ENCODE results near the gene ERN1.

The ERN1 gene

DNA sequence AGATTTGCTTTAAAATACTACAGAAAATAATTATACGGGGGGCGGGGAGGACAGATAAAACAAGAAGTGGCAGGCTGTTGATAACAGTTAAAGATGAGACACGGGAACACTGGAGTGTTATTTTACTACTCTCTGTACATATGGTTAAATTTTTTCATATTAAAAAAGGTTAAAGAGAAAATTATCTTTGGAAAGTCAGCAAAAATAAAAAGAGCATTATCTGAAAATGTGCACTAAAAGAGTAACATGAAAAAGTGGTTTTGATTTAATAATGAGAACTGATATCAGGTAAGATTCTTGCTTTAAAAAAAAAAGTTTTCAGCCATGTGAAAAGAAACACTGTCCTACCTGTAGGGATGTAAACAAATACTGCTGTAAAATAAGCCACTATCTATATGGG, 46.9 kb downstream of the ERN1 start:
- DNase-seq, result no peak

DNA sequence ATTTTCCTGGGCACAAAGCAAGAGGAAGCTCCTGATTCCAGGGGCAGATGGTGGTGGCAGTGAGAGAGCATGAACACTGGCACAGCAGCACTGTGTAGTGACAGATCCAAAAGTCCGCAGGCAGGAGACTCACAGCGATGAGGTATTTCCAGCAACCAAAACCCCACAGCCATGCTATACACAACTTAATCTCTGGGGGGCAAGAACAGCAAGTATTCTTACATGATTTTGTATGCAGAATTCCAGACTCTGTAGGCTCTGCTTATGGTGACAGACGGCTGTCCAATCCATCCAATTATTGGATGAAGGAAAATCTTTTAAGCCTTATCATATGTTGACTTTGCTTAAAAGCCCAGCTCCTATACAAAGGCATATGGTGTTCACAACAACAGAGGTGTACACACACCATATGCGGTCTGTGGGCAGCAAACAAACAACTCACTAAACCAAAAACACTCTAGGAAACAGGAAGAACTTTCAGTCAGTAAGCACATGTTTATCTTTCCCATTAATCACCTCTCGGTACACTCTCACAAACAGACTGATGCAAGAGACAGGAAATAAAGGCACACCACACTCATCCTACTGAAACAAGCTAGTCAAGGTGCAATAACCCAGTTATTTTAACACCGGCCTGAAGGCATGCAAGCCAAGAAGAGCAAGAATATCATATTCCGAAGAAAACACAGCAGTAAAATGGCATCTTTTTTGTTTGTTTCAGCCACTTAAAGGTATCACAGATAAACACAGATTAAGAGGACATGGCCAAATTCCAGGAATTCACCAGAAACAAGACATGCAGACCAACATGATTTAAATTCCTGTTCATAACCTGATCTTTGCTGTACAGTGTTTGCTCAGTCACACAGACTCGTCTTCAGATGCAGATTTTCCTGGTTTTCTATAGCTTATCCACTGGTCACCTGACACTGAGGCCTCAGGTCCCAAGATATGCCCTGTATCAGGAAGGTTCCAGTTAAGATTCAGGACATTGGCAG, 47.8 kb downstream of the ERN1 start:
- peak; percentile 70 for DNase-seq

DNA sequence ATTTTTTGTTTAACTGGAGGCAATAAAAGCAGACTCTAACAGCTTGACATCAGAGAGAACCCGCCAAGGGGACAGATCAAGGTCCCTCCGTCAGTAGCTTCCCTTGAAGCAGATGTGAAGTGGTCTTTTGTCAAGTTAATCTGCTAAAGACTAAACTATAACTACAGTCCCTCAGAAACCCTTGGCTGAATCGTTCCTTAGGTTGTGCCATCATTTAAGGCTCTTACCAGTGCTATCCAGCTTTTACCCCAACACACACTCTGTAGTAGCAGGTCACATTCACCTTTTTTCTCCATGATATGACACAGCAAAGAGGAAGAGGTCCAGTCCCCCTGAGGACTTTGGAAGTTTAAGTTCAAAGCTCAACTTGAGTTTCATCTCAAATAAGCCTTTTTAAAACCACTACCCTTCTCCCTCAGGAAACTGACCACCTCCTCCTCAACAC, 49.7 kb downstream of the ERN1 start:
- no peak for DNase-seq

DNA sequence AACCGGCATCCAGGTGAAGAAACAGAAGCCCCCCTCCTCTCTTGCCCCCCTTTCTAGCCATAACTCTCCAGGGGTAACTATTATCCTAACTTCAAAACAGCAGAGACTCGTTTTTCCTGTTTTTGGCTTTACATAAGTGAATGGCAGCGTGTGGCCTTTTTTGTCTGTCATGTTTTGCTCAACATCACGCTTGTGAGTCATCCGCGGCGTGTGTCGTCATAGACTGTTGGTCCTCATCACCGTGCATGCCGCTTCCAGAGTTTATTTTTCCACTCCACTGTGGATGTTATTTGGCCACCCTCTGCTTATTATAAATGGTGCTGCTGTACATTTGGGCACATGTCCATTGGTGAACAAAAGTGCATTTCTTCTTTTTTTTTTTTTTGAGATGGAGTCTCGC, 52.6 kb downstream of the ERN1 start:
- DNase-seq, result no peak

DNA sequence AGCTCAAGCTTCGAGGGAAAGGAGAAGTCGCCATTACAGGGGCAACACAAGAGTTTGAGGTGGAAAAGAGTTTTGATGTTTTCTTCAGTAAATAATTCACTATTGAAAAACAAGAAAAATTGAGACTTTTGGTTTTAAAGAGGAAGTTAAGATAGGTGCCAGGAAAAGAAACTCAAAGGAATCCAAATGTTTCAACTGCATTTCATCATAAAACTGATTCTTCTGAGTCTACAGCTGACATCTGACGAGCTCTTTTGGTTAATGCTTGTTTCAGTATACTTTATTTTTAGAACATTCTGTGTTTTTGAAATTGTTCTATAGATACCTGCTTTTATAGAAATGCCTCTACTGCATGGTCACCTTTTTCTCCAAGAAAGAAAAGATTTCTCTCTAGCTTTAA, 54.0 kb downstream of the ERN1 start:
- no peak for DNase-seq

DNA sequence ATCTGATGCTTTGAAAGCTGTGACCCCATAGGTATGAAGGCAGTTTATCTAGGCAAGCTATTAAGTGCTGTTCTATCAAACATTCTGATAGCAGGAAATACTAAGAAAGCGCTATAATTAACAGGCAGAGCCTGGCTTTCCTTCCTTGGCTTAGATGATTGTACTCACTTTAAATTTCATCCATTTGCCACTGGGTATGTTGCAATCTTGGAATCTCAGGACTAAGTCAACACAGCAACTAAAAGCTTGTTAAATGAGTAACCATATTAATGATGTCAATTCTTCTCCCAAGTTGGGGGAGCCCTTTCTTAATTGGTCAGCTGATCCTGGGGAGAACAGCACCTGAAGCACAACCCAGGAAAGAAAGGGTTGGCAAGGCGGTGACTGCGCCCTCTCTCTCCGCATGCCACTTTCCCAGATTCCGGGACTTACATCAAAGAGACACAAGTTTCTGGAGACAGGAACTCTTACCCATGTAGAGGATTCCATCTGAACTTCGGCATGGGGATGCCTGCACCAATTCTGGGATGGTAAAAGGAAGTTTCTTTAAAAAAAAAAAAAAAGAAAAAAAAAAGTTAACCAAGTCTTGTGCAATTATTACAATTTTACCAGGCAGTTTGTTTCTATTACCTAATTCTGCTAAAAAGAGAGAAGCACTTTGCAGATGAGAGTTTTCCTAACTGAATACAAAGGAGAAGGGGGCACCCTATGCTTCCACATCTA, 55.1 kb downstream of the ERN1 start:
- DNase-seq, result no peak

DNA sequence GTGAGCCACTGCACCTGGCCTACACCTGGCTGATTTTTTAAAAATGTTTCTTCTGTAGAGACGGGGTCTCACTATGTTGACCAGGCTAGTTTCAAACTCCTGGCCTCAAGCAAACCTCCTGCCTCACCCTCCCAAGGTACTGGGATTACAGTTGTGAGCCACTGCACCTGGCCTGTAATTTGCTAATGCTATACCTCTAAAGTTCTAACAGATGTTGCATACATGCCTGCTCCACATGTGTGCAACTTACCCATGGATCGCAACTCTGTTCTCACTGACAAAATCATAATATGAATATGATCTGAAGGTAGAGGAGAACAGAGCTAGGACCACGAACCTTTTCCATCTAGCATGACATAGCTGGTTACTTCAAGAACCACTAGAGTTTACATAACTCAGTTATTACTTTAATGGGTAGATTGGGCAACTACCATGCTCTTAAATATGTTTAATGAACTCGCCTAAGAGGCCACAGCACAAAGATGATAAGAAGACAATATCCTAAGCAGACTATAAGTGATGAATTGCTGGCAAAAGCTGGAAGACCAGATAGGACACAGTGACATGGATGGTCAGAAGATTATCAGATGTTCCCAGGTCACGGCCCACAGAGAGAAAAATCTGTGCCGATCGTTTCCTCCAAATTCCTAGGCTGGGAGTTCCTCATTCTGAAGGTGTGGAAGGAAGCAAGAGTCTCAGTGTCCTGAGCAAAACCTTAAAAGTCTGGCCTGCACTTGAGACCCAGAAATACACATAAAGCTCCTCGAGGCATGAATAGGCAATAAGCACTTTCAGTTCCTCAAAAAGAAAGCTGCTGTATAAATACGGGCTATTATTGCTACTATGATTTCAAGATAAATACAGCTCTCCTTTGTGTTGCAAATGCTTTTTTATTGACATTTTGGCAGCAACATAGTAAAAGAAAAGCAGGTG, 55.9 kb downstream of the ERN1 start:
- DNase-seq, result no peak

DNA sequence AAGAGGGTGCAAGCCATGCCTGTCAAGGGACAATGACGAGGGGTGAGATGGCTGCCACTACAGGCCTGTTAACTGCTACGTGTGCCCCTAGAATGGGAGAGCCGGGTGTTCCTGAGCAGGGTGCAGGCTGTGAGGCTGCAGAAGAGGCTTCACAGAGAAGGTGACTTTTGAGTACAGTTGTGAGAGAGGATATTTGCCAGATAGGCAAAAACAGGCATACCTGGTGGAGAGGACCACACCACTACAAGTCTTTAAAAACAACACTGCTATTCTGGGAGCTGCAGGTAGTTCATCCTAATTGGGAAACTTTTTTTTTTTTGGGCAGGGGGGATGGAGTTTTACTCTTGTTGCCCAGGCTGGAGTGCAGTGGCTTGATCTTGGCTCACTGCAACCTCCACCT, 58.8 kb downstream of the ERN1 start:
- no peak for DNase-seq

DNA sequence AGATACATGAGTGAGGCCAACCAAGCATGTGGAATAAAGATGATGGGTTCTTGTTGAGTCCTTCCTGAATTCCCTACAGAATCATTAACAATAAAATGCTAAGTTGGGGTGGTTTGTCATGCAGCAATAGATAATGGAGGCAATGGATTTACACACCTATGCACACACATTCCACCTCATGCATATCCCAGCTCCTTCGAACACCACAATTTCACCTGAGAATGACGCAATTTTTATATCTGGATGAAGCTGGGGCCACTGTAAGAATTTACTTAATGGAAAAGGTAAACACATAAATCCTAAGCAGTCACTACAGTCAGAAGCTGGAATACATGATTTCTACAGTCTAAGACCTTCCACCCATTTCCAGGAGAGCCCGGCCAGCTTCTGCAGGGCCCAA, 59.7 kb downstream of the ERN1 start:
- no peak for DNase-seq

DNA sequence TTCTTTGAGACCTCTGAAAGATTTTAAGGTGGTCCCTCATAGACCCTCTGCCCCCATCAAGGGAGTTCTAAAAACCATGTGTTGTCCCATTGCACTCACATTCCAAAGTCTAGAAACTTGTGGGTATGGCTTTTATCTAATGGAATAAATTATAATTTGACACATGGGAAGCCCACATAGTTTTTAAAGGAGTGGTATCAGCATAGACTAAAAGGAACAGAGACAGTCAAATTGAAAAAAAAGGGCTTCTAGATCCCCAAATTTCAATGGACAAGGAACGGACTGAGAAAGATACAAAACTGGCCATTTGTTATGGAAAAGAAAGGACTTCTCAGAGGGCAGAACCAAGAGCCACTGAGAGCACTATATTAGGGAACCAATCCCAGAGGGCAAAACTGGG, 60.8 kb downstream of the ERN1 start:
- DNase-seq, result no peak

DNA sequence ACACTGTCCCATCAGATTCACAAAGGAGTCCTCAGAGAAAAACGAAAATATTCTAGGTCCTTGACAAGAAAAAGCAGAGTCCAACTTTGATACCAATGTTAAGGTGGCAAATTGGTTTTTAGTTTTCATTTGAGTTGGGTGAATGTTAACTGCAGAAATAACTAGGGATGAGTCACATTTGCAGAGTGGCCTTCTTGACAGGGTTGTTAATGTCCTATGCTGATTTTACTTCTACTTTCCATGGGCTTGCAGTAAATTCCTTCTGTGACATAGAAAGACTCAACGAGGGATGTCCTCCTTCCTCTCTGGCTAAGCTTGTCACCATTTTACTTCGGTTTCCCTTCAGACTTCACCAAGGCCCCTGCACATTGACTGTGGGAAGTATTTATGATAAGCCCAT, 62.3 kb downstream of the ERN1 start:
- no peak for DNase-seq

DNA sequence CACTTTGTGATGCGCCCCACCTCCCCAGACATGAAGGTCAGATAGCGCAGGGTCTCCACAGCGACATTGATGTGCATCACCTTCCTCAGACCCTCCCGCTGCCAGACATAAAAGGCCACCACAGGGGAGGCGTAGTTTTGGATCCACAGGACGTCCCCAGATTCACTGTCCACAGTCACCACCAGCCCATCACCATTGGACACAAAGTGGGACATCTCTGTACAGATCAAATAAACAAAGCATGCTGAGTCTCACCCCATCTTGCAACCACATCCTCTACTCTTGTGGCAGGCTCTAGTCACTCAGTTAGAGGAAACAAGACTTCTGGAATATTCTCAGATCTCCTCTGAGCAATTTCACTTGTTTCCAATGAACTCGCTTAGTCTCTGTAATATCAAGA, 63.2 kb downstream of the ERN1 start:
- no peak for DNase-seq

DNA sequence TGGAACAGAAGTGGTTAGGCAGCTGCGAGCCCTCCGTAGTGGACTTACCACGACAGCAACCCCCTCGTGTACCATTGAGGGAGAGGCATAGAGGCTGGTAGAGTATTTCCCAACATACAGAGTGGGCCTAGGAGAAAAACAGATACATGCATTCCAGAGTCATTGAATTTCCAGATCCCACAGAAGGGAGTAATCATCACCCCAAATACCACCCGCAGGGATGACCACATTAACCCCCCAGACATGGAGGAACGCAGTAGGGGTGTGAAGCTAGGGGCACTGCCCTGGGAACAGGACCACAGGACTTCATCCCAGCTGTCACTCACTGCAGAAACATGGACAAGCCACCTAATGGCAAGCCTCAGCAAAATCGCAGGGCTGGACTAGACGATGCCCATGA, 64.8 kb downstream of the ERN1 start:
- DNase-seq, result no peak

DNA sequence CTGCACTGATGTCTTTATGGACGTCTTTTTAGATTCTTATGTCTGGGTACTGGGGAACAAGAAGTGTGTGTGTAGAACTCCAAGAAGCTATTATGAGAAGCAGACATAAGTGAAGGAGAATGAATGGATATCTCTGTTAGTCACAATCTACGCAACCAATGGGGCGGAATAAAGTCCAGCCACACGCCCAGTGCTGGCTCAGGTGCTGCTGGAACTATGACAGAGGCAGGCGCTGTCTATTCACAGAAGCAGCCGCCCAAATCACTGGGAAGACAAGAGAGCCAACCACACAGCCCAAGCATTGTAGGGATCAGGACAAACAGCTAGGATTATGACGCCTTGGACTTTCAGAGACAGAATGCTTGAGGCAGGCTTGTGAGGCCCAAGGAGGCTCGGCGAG, 65.6 kb downstream of the ERN1 start:
- DNase-seq, result no peak

DNA sequence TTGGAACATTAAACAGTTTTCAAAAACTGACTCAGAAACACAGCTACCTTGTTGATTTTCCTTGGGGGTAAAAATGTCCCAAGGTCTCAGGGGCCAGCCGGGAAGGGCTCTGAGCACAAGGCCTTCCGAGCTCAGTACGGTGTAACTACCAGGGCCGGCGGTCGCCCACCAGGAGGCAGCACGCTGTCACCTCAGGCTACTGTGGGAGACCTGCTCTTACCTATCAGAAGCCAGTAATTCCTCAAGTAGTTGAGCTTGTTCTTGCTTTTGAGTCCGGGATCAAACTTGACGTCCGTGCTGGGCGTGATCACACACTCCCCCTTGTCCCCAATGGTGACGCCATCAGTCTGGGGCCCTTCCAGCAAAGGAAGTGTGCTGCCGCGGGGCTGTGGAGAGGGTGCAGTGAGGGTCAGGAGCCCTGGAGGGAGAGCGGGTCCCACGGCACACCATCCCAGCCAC, 66.1 kb downstream of the ERN1 start:
- DNase-seq, result peak; percentile 82

DNA sequence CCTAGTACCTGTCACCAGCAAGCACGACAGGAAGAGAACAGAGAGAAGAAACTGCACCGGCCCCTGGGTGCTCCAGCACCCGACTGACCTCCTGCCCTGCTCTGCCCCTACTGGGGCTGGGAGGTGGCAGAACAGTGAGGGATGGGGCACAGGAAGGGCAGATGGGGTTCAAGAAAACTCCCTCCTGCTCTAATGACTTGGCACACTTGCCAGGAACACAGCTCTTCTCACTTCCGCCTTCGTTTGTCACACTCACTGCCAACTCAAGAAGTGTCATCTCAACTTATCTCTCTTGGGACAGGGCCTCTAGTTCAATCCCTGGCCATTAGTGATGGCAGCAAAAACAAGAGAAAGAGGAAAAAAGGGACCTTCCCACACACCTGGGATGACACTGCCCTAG, 66.9 kb downstream of the ERN1 start:
- no peak for DNase-seq

DNA sequence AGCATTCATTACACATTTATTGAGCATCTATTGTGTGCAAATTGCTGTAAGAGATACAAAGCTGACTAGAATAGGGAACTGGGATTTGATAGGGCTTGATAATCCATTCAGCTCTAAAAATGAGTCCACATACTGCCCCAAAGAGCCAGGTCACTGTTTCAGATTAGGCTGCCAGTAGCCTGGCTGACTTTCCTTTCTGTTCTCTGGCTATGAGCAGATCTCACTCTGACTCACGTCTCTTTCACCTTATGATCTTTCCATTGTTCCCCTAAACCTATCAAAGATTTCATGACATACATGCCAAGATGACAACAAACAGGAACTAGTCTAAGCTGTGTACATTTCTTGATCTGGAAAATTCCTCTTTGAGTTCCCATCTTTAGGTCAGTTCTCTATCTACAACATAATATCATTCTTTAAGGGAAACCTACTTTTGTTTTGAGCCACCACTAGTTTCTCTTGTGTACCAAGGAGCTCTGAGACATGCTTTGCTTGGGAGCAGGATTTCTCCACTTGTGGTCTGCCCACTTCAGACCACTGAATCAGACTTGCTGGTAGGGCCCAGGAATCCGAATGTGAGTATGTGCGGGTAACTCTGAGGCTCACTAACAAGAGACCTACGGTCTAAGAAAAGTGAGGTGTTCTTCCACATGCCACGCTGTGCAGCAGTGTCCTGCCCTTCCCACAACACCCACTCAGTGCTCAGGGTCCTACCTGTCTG, 68.6 kb downstream of the ERN1 start:
- DNase-seq, result no peak

DNA sequence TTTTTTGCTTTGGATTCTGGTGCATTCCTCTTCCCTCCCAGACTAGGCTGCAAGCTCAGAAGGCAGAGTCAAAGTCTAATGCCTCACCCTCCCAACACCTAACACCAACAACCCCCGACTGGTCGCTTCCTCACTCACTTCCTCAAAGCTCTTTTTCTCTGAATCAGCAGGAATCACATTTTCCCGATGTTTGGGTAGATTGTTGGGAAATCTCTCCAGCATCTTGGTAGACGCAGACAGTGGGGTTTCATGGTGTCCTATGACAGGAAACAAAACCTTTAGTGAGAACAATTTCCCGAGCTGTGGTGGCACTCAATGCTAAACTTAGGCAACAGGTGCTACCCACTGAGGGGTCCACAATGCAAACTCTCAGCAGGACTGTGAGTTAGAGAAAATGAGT, 69.6 kb downstream of the ERN1 start:
- no peak for DNase-seq

DNA sequence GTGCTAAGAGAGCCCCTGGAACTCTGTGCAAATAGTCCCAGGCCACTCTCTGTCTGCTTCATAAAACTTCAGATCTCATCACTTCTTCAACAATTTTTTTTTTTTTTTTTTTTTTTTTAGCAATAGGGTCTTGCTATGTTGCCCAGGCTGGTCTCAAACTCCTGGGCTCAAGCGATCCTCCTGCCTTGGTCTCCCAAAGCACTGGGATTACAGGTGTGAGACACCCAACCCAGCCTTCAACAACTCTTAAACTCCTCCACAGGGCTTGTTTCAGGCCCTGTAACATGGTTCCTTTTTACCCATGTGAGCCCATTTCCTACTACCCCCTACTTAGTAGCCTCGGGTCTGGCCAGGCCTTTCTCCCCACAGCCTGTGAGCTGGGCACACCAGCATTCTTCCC, 70.2 kb downstream of the ERN1 start:
- DNase-seq, result no peak

DNA sequence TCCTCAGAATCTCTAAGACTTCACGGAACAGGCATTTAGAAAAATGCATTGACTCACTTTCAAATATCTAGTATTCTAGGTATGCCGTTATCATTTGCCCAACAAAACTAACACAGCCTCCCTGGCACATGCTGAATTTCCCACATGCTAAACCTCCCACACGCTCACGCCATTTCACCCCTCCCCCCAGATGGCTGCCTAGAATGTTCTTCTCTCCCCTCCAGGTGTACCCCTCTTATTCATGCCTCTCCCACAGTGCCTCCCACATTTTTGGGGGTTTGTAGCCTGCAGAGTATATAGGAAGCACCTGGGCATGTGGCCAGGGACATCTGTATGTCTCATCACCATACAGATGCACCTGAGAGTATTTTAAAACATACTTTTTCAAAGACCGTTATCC, 71.3 kb downstream of the ERN1 start:
- DNase-seq, result no peak

DNA sequence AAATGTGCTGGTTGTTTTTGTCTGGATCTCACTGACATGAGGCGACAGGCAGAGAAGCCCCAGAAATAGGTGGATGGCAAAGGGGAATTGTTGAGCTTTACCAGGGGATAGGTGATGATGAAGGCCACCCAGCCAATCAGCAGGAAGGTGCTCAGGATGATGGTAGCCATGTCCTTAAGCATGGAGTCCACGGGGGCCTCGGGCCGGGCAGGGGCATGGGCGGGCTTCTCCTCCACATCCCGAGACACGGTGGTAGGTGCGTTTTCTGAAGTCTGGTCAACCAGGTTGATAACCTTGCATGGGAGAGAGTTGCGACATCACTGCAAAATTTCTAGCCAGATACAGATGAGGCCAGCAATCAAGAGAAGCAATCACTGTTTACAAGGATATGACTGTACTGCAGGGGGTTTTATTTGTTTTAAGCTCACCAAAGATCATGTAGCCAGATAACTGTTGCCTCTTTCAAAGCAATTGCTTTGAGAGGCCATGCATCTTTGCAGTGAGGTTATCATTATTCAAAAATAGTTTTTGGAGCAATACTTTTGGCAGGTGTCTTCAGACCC, 72.2 kb downstream of the ERN1 start:
- no peak for DNase-seq
